ENCODE results near the gene EXOC6B.
A peak's percentile ranks its signal among the peaks of the same experiment; 100 is the strongest.

The EXOC6B gene

GRCh38 chr2:72180351-72180750 is 645.5 kb downstream of the EXOC6B start:
- DNase-seq (ENCODE audit: low read depth in 2 of 3, low spot score in 1 of 3), result no peak

- DNase-seq (ENCODE audit: low read depth in 2 of 3, low spot score in 1 of 3), result no peak
Measured at GRCh38 chr2:72178551-72178950, 647.3 kb downstream of the EXOC6B start.

GRCh38 chr2:72176281-72176680 is 649.6 kb downstream of the EXOC6B start:
- no peak for DNase-seq (ENCODE audit: low read depth in 2 of 3, low spot score in 1 of 3)

- no peak for DNase-seq (ENCODE audit: low read depth in 2 of 3, low spot score in 1 of 3)
Measured at GRCh38 chr2:72175636-72176035, 650.2 kb downstream of the EXOC6B start.

- no peak for DNase-seq (ENCODE audit: low read depth in 2 of 3, low spot score in 1 of 3)
Measured at GRCh38 chr2:72173640-72174321, 652.1 kb downstream of the EXOC6B start.

GRCh38 chr2:72172478-72172877 is 653.4 kb downstream of the EXOC6B start:
- DNase-seq (ENCODE audit: low read depth in 2 of 3, low spot score in 1 of 3), result no peak

GRCh38 chr2:72166279-72166678 is 659.6 kb downstream of the EXOC6B start:
- DNase-seq (ENCODE audit: low read depth in 2 of 3, low spot score in 1 of 3), result no peak

- no peak for DNase-seq (ENCODE audit: low read depth in 2 of 3, low spot score in 1 of 3)
Measured at GRCh38 chr2:72165792-72166191, 660.0 kb downstream of the EXOC6B start.

- no peak for DNase-seq (ENCODE audit: low read depth in 2 of 3, low spot score in 1 of 3)
Measured at GRCh38 chr2:72162574-72162973, 663.3 kb downstream of the EXOC6B start.

- no peak for DNase-seq (ENCODE audit: low read depth in 2 of 3, low spot score in 1 of 3)
Measured at GRCh38 chr2:72159211-72159993, 666.4 kb downstream of the EXOC6B start.

GRCh38 chr2:72157871-72158771 is 667.7 kb downstream of the EXOC6B start:
- no peak for DNase-seq (ENCODE audit: low read depth in 2 of 3, low spot score in 1 of 3)

GRCh38 chr2:72156872-72157271 is 669.0 kb downstream of the EXOC6B start:
- no peak for DNase-seq (ENCODE audit: low read depth in 2 of 3, low spot score in 1 of 3)

GRCh38 chr2:72155737-72156136 is 670.1 kb downstream of the EXOC6B start:
- DNase-seq (ENCODE audit: low read depth in 2 of 3, low spot score in 1 of 3), result no peak

GRCh38 chr2:72155151-72155550 is 670.7 kb downstream of the EXOC6B start:
- DNase-seq (ENCODE audit: low read depth in 2 of 3, low spot score in 1 of 3), result no peak

- DNase-seq (ENCODE audit: low read depth in 2 of 3, low spot score in 1 of 3), result no peak
Measured at GRCh38 chr2:72154386-72154975, 671.4 kb downstream of the EXOC6B start.

GRCh38 chr2:72153924-72154323 is 671.9 kb downstream of the EXOC6B start:
- no peak for DNase-seq (ENCODE audit: low read depth in 2 of 3, low spot score in 1 of 3)

- no peak for DNase-seq (ENCODE audit: low read depth in 2 of 3, low spot score in 1 of 3)
Measured at GRCh38 chr2:72153026-72153791, 672.6 kb downstream of the EXOC6B start.

GRCh38 chr2:72150861-72151356 is 674.9 kb downstream of the EXOC6B start:
- DNase-seq (ENCODE audit: low read depth in 2 of 3, low spot score in 1 of 3), result no peak

GRCh38 chr2:72150157-72150860 is 675.5 kb downstream of the EXOC6B start:
- peak; percentile 52 to 82 (median 58) for DNase-seq (ENCODE audit: low read depth in 2 of 3, low spot score in 1 of 3)
